ENCODE data around the gene CD74. TPM values are rescaled to one million over a fixed set of nuclear protein-coding genes. Genes with fewer than 3 reads are reported as not detected.

CD74 gene
- total and polyA plus RNA-seq, 10 of the 15 experiments (the other 5 are each of a cell fraction or from before 2014, with no cell fraction given): 1,387 to 11,063 (median 3,922) TPM

GRCh38 chr5:150400316-150401075 lies 12.2 kb downstream of the CD74 start (continued):
- no peak for TF ChIP-seq CTCF (IDR thresholded peaks at IDR 0.05 in 2 of 3, conservative IDR thresholded peaks at IDR 0.05 in 1 of 3; ENCODE audit: control insufficient read depth in 2 of 3, extremely low read depth in 1 of 3, insufficient read depth in 1 of 3, low read depth in 3 of 3, low read length in 3 of 3)
- no peak for TF ChIP-seq CREM (IDR thresholded peaks at IDR 0.05; ENCODE audit: low read depth)
- no peak for TF ChIP-seq CBX5 (IDR thresholded peaks at IDR 0.05; ENCODE audit: low read depth)
- TF ChIP-seq SMAD1 (IDR thresholded peaks at IDR 0.05; ENCODE audit: low read depth, partially characterized antibody): no peak
- TF ChIP-seq RAD21 (IDR thresholded peaks at IDR 0.05; ENCODE audit: insufficient read depth, low read depth, low read length): no peak
- TF ChIP-seq NFXL1 (IDR thresholded peaks at IDR 0.05; ENCODE audit: borderline replicate concordance): 0 out of 2 replicates have a peak, but pooled peaks have one; percentile 42
- TF ChIP-seq ATF7 (IDR thresholded peaks at IDR 0.05; ENCODE audit: low read depth): no peak
- no peak for TF ChIP-seq HSF1 (IDR thresholded peaks at IDR 0.05; ENCODE audit: low read depth, low read length)
- TF ChIP-seq SREBF1 (IDR thresholded peaks at IDR 0.05; ENCODE audit: low read length): no peak
- TF ChIP-seq ZNF384 (IDR thresholded peaks at IDR 0.05; ENCODE audit: borderline replicate concordance, low read depth, low read length): no peak
- no peak for TF ChIP-seq ZBTB11 (CRISPR knock-in tag; IDR thresholded peaks at IDR 0.05)
- peak; percentile 72; the same call in 1 of the 2 replicates for TF ChIP-seq ZBTB4 (CRISPR knock-in tag; IDR thresholded peaks at IDR 0.05)
- peak; percentile 50; the same call in 1 of the 2 replicates for TF ChIP-seq CBFB (IDR thresholded peaks at IDR 0.05; ENCODE audit: low read depth)
- TF ChIP-seq PAX8 (IDR thresholded peaks at IDR 0.05): no peak
- no peak for TF ChIP-seq ZBTB33 (IDR thresholded peaks at IDR 0.05)
- TF ChIP-seq YBX1 (IDR thresholded peaks at IDR 0.05): no peak

All from GM12878 (cell line).